ENCODE data around the gene FRMD8. TPM values are rescaled to one million over a fixed set of nuclear protein-coding genes. Genes with fewer than 3 reads are reported as not detected.

Gene FRMD8, protein sequence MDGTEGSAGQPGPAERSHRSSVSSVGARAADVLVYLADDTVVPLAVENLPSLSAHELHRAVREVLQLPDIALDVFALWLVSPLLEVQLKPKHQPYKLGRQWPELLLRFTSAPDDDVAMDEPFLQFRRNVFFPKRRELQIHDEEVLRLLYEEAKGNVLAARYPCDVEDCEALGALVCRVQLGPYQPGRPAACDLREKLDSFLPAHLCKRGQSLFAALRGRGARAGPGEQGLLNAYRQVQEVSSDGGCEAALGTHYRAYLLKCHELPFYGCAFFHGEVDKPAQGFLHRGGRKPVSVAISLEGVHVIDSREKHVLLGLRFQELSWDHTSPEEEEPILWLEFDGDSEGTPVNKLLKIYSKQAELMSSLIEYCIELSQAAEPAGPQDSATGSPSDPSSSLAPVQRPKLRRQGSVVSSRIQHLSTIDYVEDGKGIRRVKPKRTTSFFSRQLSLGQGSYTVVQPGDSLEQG
- 10 to 100 TPM; 11.2 to 24.4 (median 17.0) TPM for polyA plus RNA-seq (ENCODE audit: insufficient read length in 4 of 4)

DNA sequence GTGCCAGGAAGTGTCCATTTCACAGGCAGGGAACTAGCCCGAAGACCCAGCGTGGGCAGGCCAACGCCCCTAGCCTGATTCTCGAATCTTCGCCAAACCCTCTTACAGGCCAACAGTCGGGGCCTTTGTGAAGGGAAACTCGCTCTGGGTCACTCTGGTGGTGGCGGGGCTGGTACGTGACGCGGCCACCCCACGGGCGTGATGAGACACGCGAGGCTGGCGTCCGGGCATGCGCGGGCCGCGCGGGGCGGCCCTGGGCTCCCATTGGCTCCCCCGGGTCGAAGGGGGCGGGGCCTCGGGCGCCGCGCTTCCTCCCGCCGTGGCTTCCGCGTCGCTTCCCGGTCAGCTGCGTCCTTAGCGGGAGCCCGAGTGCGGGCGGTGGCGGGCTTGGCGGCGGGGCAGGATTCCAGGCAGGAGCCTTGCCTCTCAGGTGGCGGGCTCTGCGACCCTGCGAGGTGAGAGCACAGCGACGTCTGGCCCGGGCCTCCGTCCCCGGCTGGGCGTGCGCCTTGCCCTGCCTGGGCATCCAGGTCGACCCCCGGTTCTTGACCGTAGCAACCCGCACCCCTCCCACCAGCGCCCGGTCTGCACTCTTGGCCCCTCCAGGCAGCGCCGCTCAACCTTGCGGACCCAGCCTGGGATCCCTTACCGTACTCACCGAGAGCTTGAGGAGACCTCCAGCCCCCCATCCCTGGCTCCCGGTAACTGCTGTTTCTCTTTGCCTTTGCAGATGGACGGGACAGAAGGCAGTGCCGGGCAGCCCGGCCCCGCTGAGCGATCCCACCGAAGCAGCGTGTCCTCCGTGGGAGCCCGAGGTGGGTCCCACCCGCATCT, at the start of gene FRMD8:
FRMD8 (plus strand) TSS at position 331 of the 834 bp plus-strand sequence; CDS start at position 731, 400 bp downstream.
- peak in 2 of 4 donors; percentile 66 to 72 for DNase-seq (ENCODE audit: low read depth in 4 of 4, low spot score in 3 of 4)

- DNase-seq (ENCODE audit: low read depth in 4 of 4, low spot score in 3 of 4) = no peak
Observed at GRCh38 chr11:65338676-65339075, 47.8 kb upstream of the FRMD8 start.

DNA sequence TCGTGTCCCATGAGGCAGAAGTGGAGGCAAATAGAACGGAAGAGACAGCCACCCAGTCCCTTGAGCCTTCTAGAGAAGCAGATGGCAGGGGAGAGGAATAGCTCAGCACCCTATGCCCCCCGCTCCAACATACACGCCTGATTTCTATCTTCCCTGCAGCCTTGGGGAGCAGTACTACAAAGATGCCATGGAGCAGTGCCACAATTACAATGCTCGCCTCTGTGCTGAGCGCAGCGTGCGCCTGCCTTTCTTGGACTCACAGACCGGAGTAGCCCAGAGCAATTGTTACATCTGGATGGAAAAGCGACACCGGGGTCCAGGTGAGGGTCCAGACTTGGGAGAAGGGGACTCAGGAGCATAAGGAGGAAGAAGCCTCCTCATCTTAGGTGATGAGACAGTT, 46.2 kb upstream of the FRMD8 start:
- no peak for DNase-seq (ENCODE audit: low read depth in 4 of 4, low spot score in 3 of 4)

DNA sequence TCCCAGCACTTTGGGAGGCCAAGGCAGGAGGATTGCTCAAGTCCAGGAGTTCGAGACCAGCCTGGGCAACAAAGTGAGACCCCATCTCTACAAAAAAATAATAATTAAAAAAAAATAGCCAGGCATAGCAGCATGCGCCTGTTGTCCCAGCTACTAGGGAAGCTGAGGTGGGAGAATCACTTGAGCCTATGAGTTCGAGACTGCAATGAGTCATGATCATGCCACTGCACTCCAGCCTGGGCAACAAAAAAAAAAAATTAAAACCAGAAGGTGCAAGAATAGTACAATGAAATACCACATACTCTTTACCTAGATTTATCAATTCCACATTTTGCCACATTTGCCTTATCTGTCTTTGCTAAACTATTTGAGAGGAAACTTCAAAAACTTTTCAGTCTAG, 44.6 kb upstream of the FRMD8 start:
- no peak for DNase-seq (ENCODE audit: low read depth in 4 of 4, low spot score in 3 of 4)

DNA sequence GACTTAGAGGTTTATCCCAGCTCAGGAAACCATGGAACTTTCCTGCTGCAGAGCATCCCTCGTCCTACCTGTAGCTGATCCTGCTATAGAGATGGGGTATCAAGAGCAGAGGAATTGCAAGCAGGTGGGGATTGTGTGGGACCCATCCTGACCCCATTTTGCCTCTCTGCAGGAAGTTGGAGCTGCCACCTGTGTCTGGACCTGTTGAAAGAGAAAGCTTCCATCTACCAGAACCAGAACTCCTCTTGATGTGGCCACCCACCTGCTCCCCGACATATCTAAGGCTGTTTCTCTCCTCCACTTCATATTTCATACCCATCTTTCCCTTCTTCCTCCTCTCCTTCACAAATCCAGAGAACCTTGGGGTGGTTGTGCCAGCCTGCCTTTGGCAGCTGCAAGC, 34.9 kb upstream of the FRMD8 start:
- DNase-seq (ENCODE audit: low read depth in 4 of 4, low spot score in 3 of 4) = no peak

GRCh38 chr11:65352783-65353182, 33.7 kb upstream of the FRMD8 start:
- DNase-seq (ENCODE audit: low read depth in 4 of 4, low spot score in 3 of 4) = no peak

GRCh38 chr11:65353376-65353775, 33.1 kb upstream of the FRMD8 start:
- DNase-seq (ENCODE audit: low read depth in 4 of 4, low spot score in 3 of 4) = no peak

DNA sequence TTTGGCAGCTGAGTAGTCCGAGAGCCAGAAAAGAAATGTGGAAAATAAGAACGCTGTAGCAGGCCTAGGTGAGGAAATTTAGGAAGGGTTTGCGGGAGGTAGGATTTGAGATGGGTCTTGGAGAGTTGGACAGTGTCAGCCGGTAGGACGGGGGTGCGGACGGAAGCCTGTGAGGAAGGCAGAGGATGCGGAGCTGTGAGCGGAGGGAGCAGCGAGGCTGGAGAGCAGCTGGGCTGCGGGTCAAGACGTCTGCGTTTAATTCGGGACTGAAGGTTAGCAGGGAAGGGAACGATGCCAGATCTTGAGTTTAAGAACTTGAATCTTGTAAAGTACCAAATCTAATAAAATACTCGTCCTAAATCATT, 32.6 kb upstream of the FRMD8 start:
- DNase-seq (ENCODE audit: low read depth in 4 of 4, low spot score in 3 of 4) = no peak

GRCh38 chr11:65354265-65355012, 32.0 kb upstream of the FRMD8 start, which contains the start of gene TIGD3:
Gene TIGD3 (plus strand): TSS chr11:65354751. CDS start chr11:65355809, 1,058 bp downstream.
- DNase-seq (ENCODE audit: low read depth in 4 of 4, low spot score in 3 of 4) = peak; percentile 90 to 93 (median 92)

- DNase-seq (ENCODE audit: low read depth in 4 of 4, low spot score in 3 of 4) = no peak
Observed at GRCh38 chr11:65355013-65355775, 31.2 kb upstream of the FRMD8 start.

- DNase-seq (ENCODE audit: low read depth in 4 of 4, low spot score in 3 of 4) = no peak
Observed at GRCh38 chr11:65355776-65356393, 30.6 kb upstream of the FRMD8 start.

GRCh38 chr11:65356394-65356972, 30.0 kb upstream of the FRMD8 start:
- no peak for DNase-seq (ENCODE audit: low read depth in 4 of 4, low spot score in 3 of 4)

DNA sequence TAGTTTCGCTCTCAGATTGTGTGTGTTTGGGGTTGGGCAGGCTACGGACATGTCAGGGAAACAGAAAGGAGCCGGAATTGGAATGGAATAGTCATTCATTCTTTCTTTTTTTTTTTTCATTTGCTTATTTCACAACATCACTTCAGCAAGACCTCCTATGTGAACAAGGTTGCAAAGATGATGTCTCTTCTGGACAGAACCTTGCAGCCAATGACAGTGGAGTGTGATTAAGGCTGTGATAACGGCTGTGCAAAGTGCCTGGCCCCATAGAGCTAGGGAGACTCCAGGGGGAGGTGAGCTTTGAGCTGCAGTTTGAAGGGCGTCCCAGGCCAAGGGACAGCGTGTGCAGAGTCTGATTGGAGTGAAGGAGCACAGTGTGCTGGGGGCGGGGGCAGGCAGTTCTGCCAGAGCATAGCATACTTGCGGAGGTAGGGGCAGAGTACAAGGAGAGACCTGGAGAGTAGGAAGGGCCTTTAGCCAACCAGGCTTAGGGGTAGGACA, 28.5 kb upstream of the FRMD8 start:
- no peak for DNase-seq (ENCODE audit: low read depth in 4 of 4, low spot score in 3 of 4)

DNA sequence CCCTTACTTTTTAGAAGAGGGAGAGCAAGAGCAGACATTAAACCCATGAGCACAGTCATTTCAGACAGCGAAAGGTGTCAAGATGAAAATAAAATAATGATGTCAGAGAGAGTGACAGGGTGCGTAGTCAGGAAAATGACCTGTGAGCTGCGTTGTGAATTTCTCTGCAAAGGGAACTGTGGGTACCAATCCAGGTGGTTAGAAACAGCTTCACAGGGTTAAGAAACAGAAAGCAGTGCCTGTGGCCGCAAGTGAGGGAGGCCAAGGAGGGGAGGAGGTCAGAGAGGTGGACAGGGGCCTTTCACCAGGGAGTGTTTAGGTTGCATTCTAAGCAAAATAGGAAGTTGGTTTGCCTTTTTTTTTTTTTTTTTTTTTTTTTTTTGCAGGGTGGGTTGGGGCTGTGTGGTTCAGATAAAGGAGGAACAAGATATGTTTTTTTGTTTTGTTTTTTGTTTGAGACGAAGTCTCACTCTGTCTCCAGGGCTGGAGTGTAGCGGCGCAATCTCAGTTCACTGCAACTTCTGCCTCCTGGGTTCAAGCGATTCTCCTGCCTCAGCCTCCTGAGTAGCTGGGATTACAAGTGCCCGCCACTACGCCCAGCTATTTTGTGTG, 24.0 kb upstream of the FRMD8 start:
- no peak for DNase-seq (ENCODE audit: low read depth in 4 of 4, low spot score in 3 of 4)

DNA sequence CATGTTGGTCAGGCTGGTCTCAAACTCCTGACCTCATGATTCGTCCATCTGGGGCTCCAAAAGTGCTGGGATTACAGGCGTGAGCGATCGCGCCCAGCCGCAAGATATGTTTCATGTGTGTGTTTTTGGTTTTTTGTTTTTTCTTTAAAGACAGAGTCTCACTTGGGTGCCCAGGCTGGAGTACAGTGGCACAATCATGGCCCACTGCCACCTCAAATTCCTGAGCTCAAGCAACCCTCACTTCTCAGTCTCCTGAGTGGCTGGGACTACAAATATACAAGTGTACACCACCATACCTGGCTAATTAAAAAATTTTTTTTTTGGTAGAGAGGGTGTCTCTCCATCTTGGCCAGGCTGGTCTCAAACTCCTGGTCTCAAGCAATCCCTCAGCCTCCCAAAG, 23.5 kb upstream of the FRMD8 start:
- DNase-seq (ENCODE audit: low read depth in 4 of 4, low spot score in 3 of 4) = no peak

DNA sequence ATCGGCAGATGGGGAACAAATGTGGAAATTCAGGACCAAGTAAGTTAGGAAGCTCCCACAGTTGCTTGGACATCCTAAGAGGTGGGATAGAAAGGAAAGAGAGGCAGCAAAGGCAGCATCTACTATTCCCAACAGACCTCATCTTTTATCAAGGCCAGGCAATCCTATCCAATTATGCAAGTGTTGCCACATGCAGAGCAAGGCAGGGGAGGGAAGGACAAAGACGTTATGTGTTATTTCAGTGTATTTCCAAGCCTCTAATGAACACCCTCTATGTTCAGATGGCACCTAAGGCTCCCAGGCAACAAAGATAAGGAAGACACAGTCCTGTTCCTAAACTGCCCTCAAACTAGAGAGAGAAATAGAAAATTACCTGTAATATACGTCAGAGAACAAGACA, 22.7 kb upstream of the FRMD8 start:
- no peak for DNase-seq (ENCODE audit: low read depth in 4 of 4, low spot score in 3 of 4)

DNA sequence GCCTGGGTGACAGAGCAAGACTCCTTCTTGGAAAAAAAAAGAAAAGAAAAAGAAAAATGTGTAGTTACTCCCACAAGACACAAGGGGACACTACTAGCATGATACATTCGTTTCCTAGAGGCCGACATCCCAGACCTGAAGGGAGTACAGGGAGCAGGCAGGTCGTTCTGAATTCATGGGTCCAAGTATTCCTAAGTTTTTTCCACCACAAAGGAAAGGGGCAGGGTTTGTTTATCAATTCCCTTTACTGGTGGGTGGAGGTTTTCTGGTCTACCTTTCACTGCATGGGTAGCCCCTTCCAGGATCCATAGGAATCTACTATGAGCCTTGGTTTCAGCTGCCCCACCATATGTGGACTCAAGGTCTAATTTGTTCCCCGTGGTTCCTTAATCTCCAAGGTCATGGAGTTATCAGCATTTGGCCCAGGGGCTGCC, 20.1 kb upstream of the FRMD8 start:
- peak in 1 of 4 donors; percentile 51 for DNase-seq (ENCODE audit: low read depth in 4 of 4, low spot score in 3 of 4)

GRCh38 chr11:65370659-65371049, 15.8 kb upstream of the FRMD8 start:
- DNase-seq (ENCODE audit: low read depth in 4 of 4, low spot score in 3 of 4) = no peak

Measured in left renal pelvis (tissue), 4 donors.